K562 (cell line): ENCODE data around the gene B3GAT3. TPM values are rescaled to one million over a fixed set of nuclear protein-coding genes. Genes with fewer than 3 reads are reported as not detected.
A peak's percentile ranks its signal among the peaks of the same experiment; 100 is the strongest.

Experiments
- AFF4 ChIP-seq: sonication (generic); formaldehyde crosslinking; IDR thresholded peaks from 2 replicates; pipeline ENCODE4 v1.8.0; 2023; ENCODE audit warnings: mild to moderate bottlenecking, missing genetic modification reagents
- CREB3L1 ChIP-seq: fragments of 450-650 bp; IDR thresholded peaks from 2 replicates; pipeline ENCODE4 v1.6.1; 2014; ENCODE audit warnings: low read depth, mild to moderate bottlenecking, moderate library complexity, borderline replicate concordance
- GTF2B ChIP-seq: IDR thresholded peaks from 2 replicates; pipeline ENCODE4 v1.6.1; 2011; ENCODE audit not compliant: insufficient read length; ENCODE audit errors: extremely low read depth
- HLTF ChIP-seq: fragments of 450-650 bp; IDR thresholded peaks from 2 replicates; pipeline ENCODE4 v1.6.1; 2016
- MECOM ChIP-seq: fragments of 250-450 bp; sonication (Bioruptor Pico); IDR thresholded peaks from 2 replicates; pipeline ENCODE4 v1.8.0; 2022; ENCODE audit warnings: inconsistent platforms
- PKNOX1 ChIP-seq: fragments of 450-650 bp; IDR thresholded peaks from 2 replicates; pipeline ENCODE4 v1.6.1; 2016
- RREB1 ChIP-seq: fragments of 250-450 bp; sonication (Bioruptor Pico); IDR thresholded peaks from 2 replicates; pipeline ENCODE4 v1.4.0; 2020
- SLC30A9 ChIP-seq: fragments of 250-450 bp; sonication (Bioruptor Pico); IDR thresholded peaks from 2 replicates; pipeline ENCODE4 v1.8.0; 2022; ENCODE audit warnings: mild to moderate bottlenecking, moderate library complexity
- SMAD1 ChIP-seq: fragments of 150-350 bp; IDR thresholded peaks from 2 replicates; pipeline ENCODE4 v1.6.1; 2014; ENCODE audit warnings: low read length, low read depth; ENCODE audit not compliant: partially characterized antibody
- SNAPC5 ChIP-seq: fragments of 250-450 bp; sonication (Bioruptor Pico); IDR thresholded peaks from 2 replicates; pipeline ENCODE4 v1.8.0; 2021; ENCODE audit warnings: moderate library complexity, mild to moderate bottlenecking, inconsistent platforms
- ZC3H8 ChIP-seq: fragments of 450-650 bp; IDR thresholded peaks from 2 replicates; pipeline ENCODE4 v1.6.1; 2017
- ZNF134 ChIP-seq: fragments of 250-450 bp; sonication (Bioruptor Pico); conservative IDR thresholded peaks from 2 replicates; pipeline ENCODE4 v1.4.0; 2020
- polyA plus RNA-seq, 8 experiments: library from polyadenylated mRNA; depleted of rRNA in 4 of 8; stranded (reverse) in 5 of 8; unstranded in 3 of 8; fragments of >200 nt; fragmentation: Nextera tagmentation in 2 of 8; fragmentation: Illumina TruSeq in 1 of 8; extraction: Ambion mirVana in 2 of 8; extraction: Trizol in 1 of 8; gene quantifications; 2 replicates each; pipeline versions ENCODE4 v1.2.1 to v1.2.3, GENCODE V29; 2011 to 2014; ENCODE audit warnings: inconsistent platforms in 1 of 8, missing spikeins in 1 of 8
- total RNA-seq, 7 experiments: library from RNA; depleted of rRNA in 6 of 7; stranded (reverse); fragments of >200 nt in 6 of 7; fragmentation: Illumina TruSeq in 2 of 7; extraction: Trizol in 2 of 7; gene quantifications; 2 replicates each; pipeline versions ENCODE4 v1.2.1 to v1.2.3, GENCODE V29; 2011 to 2021; ENCODE audit warnings: low replicate concordance in 1 of 7

B3GAT3 gene
- total and polyA plus RNA-seq, 9 of the 15 experiments (the other 6 are each of a cell fraction or from before 2014, with no cell fraction given) = 0.30 to 64.0 (median 21.4) TPM

- TF ChIP-seq MECOM (CRISPR knock-in tag) (no peak), PKNOX1 (no peak), SLC30A9 (CRISPR knock-in tag) (no peak), CREB3L1 (peak; percentile 93; the same call in 1 of the 2 replicates), SNAPC5 (CRISPR knock-in tag) (no peak), GTF2B (no peak), ZNF134 (CRISPR knock-in tag) (no peak), SMAD1 (no peak), RREB1 (CRISPR knock-in tag) (no peak), ZC3H8 (no peak), AFF4 (CRISPR knock-in tag) (no peak; the same call in 1 of the 2 replicates), HLTF (no peak)
Observed at GRCh38 chr11:62574363-62575071, 47.3 kb downstream of the B3GAT3 start (continued).
